Gastroesophageal sphincter (tissue), 3 donors: Measurements from ENCODE around the gene LTBP2.

ENCODE experiments used
- CTCF ChIP-seq, 4 experiments: fragments of 200-600 bp in 2 of 4; fragments of 450-650 bp in 2 of 4; sonication (generic) in 1 of 4; IDR thresholded peaks; one replicate each; pipeline ENCODE4 v1.5.1; 2017 to 2019; ENCODE audit warnings: antibody characterized with exemption in 4 of 4, mild to moderate bottlenecking in 2 of 4, moderate library complexity in 2 of 4
- EP300 ChIP-seq: sonication (generic); formaldehyde crosslinking; IDR thresholded peaks from one replicate; pipeline ENCODE4 v1.6.1; 2017; ENCODE audit warnings: antibody characterized with exemption, mild to moderate bottlenecking
- POLR2A ChIP-seq, 2 donors: fragments of 450-650 bp; IDR thresholded peaks; one replicate each; pipeline ENCODE4 v1.6.1; 2017; ENCODE audit warnings: antibody characterized with exemption in 2 of 2, mild to moderate bottlenecking in 2 of 2, moderate library complexity in 1 of 2
- POLR2AphosphoS5 ChIP-seq: sonication (generic); formaldehyde crosslinking; IDR thresholded peaks from one replicate; pipeline ENCODE4 v1.6.1; 2017; ENCODE audit warnings: antibody characterized with exemption

GRCh38 chr14:74507085-74507484, 105.0 kb downstream of the LTBP2 start:
- TF ChIP-seq POLR2A (IDR thresholded peaks at IDR 0.05): no peak
- no peak for TF ChIP-seq CTCF (IDR thresholded peaks at IDR 0.05)
- no peak for TF ChIP-seq EP300
- no peak for TF ChIP-seq POLR2AphosphoS5
